K562 (cell line): ENCODE results near the gene CEBPB. TPM values are rescaled to one million over a fixed set of nuclear protein-coding genes. Genes with fewer than 3 reads are reported as not detected.

Source experiments
- ATAC-seq: fragments of 200-7000 bp; cut with Tn5 transposase; 3 replicates; pipeline ENCODE4 v1.9.1; 2020; ENCODE audit warnings: moderate library complexity
- BruUV-seq: library from RNA; stranded (reverse); fragments of 400-500 nt; replicated peaks from 2 replicates; lab custom pipeline; 2021; lab: Mats Ljungman, UMichigan
- CTCF ChIA-PET: fragments of 300-600 bp; formaldehyde crosslinking; extraction: SDS; loops from one replicate; lab custom pipeline; 2021; ENCODE audit warnings: low intra/inter-chr PET ratio; lab: Yijun Ruan, JAX
- POLR2A ChIA-PET: fragments of 300-600, 350-650 bp; sonication (Branson Sonifier 250); formaldehyde crosslinking; extraction: SDS; loops from one replicate; lab custom pipeline; 2021; ENCODE audit warnings: antibody characterized with exemption, inconsistent platforms; lab: Yijun Ruan, JAX
- DNase-seq, 4 experiments: peaks; one replicate each; pipeline versions ENCODE4 v3.0.0 to v3.0.0-alpha.2; 2011 to 2018; ENCODE audit warnings: low spot score in 3 of 4, mixed read lengths in 3 of 4; ENCODE audit errors: extremely low read depth in 1 of 4
- FAIRE-seq: peaks from 2 replicates; lab custom pipeline; 2011; peaks lifted over from hg19 to GRCh38; lab: Jason Lieb, UNC
- H2AFZ ChIP-seq: 2 replicates; pipeline ENCODE4 v1.6.0; 2011; ENCODE audit warnings: low read depth, low read length, control low read depth, inconsistent platforms
- H3K27ac ChIP-seq: fragments of 200-600 bp; 3 replicates; pipeline ENCODE4 v1.8.0; 2011; ENCODE audit warnings: low read depth, mild to moderate bottlenecking, control low read depth, inconsistent platforms, low read length, moderate library complexity, mixed read lengths; ENCODE audit errors: extremely low read depth
- H3K27me3 ChIP-seq, 2 experiments: fragments of 300-600 bp in 1 of 2; 2 replicates in 1 of 2; 3 replicates in 1 of 2; pipeline versions ENCODE4 v1.6.0 to v1.8.0; 2011; ENCODE audit warnings: inconsistent platforms in 2 of 2, low read length in 2 of 2, mild to moderate bottlenecking in 1 of 2, mixed read lengths in 1 of 2, moderate library complexity in 1 of 2; ENCODE audit not compliant: control insufficient read depth in 2 of 2, insufficient read depth in 2 of 2
- H3K36me3 ChIP-seq: fragments of 300-600 bp; 3 replicates; pipeline ENCODE4 v1.8.0; 2011; ENCODE audit warnings: mild to moderate bottlenecking, low read length, inconsistent platforms; ENCODE audit not compliant: control insufficient read depth, insufficient read depth
- H3K4me1 ChIP-seq, 2 experiments: fragments of 200-600 bp in 1 of 2; replicated peaks in 1 of 2; 2 replicates in 1 of 2; 3 replicates in 1 of 2; pipeline versions ENCODE4 v1.5.1 to v1.8.0; 2011; ENCODE audit warnings: inconsistent platforms in 2 of 2, low read length in 2 of 2, mild to moderate bottlenecking in 1 of 2, mixed read lengths in 1 of 2, moderate library complexity in 1 of 2; ENCODE audit not compliant: control insufficient read depth in 2 of 2, insufficient read depth in 2 of 2
- H3K4me2 ChIP-seq: 2 replicates; pipeline ENCODE4 v1.6.1; 2011; ENCODE audit warnings: low read length, control low read depth, inconsistent platforms, mixed read lengths; ENCODE audit not compliant: insufficient read depth
- H3K4me3 ChIP-seq: fragments of 200-600 bp; sonication (generic), shearing (Covaris generic); 2 replicates; pipeline ENCODE4 v1.5.1; 2016; ENCODE audit warnings: control low read depth, inconsistent platforms
- H3K79me2 ChIP-seq: fragments of 200-600 bp; 3 replicates; pipeline ENCODE4 v1.8.0; 2011; ENCODE audit warnings: low read length, inconsistent platforms; ENCODE audit not compliant: control insufficient read depth, insufficient read depth
- H3K9ac ChIP-seq, 2 experiments: 2 replicates each; pipeline versions ENCODE4 v1.6.0 to v1.6.1; 2011; ENCODE audit warnings: low read depth in 2 of 2, low read length in 2 of 2, control low read depth in 1 of 2, inconsistent platforms in 1 of 2, mild to moderate bottlenecking in 1 of 2, mixed read lengths in 1 of 2; ENCODE audit not compliant: insufficient read depth in 1 of 2
- H3K9me1 ChIP-seq: one replicate; pipeline ENCODE4 v1.6.0; 2011; ENCODE audit warnings: inconsistent platforms, mild to moderate bottlenecking, low read length, moderate library complexity; ENCODE audit not compliant: control insufficient read depth, insufficient read depth
- H3K9me3 ChIP-seq: replicated peaks from 2 replicates; pipeline ENCODE4 v1.5.1; 2011; ENCODE audit warnings: low read depth, low read length, inconsistent platforms; ENCODE audit not compliant: control insufficient read depth, insufficient read depth
- H4K20me1 ChIP-seq: replicated peaks from 2 replicates; pipeline ENCODE4 v1.6.1; 2011; ENCODE audit warnings: low read length, inconsistent platforms, mixed read lengths; ENCODE audit not compliant: control insufficient read depth, insufficient read depth
- CC2D1A ChIP-seq: fragments of 450-650 bp; IDR thresholded peaks from 2 replicates; pipeline ENCODE4 v1.6.1; 2017; ENCODE audit warnings: mild to moderate bottlenecking
- E2F8 ChIP-seq: fragments of 450-650 bp; IDR thresholded peaks from 2 replicates; pipeline ENCODE4 v1.7.1; 2018; ENCODE audit warnings: mild to moderate bottlenecking, low read depth; ENCODE audit not compliant: partially characterized antibody
- EP300 ChIP-seq: IDR thresholded peaks from 2 replicates; pipeline ENCODE4 v1.6.1; 2012; ENCODE audit warnings: low read length, improper control_type of control experiment
- ESRRA ChIP-seq: fragments of 450-650 bp; IDR thresholded peaks from 2 replicates; pipeline ENCODE4 v1.6.1; 2014; ENCODE audit warnings: low read depth, mild to moderate bottlenecking, moderate library complexity, borderline replicate concordance
- GABPA ChIP-seq: fragments of 200-800 bp; sonication (Bioruptor generic); conservative IDR thresholded peaks from 2 replicates; pipeline ENCODE4 v1.6.1; 2016; ENCODE audit warnings: low read depth, missing genetic modification characterization, missing compliant biosample characterization
- GATAD2B ChIP-seq: fragments of 450-650 bp; IDR thresholded peaks from 2 replicates; pipeline ENCODE4 v1.6.1; 2017; ENCODE audit warnings: mild to moderate bottlenecking, borderline replicate concordance
- GTF2A2 ChIP-seq: IDR thresholded peaks from 2 replicates; pipeline ENCODE4 v1.6.1; 2016; ENCODE audit warnings: mild to moderate bottlenecking, missing genetic modification characterization, missing compliant biosample characterization
- HDGF ChIP-seq: fragments of 450-650 bp; IDR thresholded peaks from 2 replicates; pipeline ENCODE4 v1.6.1; 2016
- HINFP ChIP-seq: fragments of 450-650 bp; conservative IDR thresholded peaks from 2 replicates; pipeline ENCODE4 v1.6.1; 2016; ENCODE audit warnings: missing genetic modification characterization, low read depth, mild to moderate bottlenecking, control low read depth, missing compliant biosample characterization
- LCOR ChIP-seq: sonication (generic); formaldehyde crosslinking; IDR thresholded peaks from 2 replicates; pipeline ENCODE4 v1.8.0; 2022; ENCODE audit warnings: mild to moderate bottlenecking, missing genetic modification reagents
- MCM7 ChIP-seq, 2 experiments: fragments of 450-650 bp; IDR thresholded peaks; 2 replicates each; pipeline ENCODE4 v1.6.1; 2016 to 2018
- PHB ChIP-seq: fragments of 250-450 bp; sonication (Bioruptor Pico); IDR thresholded peaks from 2 replicates; pipeline ENCODE4 v1.5.0; 2021
- PYGO2 ChIP-seq: fragments of 450-650 bp; IDR thresholded peaks from 2 replicates; pipeline ENCODE4 v1.6.1; 2016; ENCODE audit warnings: mild to moderate bottlenecking, missing genetic modification characterization, moderate library complexity, missing compliant biosample characterization
- SOX6 ChIP-seq: fragments of 450-650 bp; IDR thresholded peaks from 2 replicates; pipeline ENCODE4 v1.6.1; 2014; ENCODE audit warnings: mild to moderate bottlenecking
- SREBF1 ChIP-seq: fragments of 150-350 bp; IDR thresholded peaks from 2 replicates; pipeline ENCODE4 v1.6.1; 2014; ENCODE audit warnings: antibody characterized with exemption, low read depth, low read length, borderline replicate concordance
- TEAD4 ChIP-seq, 2 experiments: sonication (generic) in 1 of 2; formaldehyde crosslinking in 1 of 2; IDR thresholded peaks; 2 replicates each; pipeline versions ENCODE4 v1.6.1 to v1.8.0; 2012 to 2022; ENCODE audit warnings: borderline replicate concordance in 1 of 2, inconsistent platforms in 1 of 2, low read length in 1 of 2, mild to moderate bottlenecking in 1 of 2, missing genetic modification reagents in 1 of 2
- ZNF134 ChIP-seq: fragments of 250-450 bp; sonication (Bioruptor Pico); conservative IDR thresholded peaks from 2 replicates; pipeline ENCODE4 v1.4.0; 2020
- ZNF212 ChIP-seq: fragments of 450-650 bp; formaldehyde crosslinking; IDR thresholded peaks from 2 replicates; pipeline ENCODE4 v1.4.0; 2020; ENCODE audit warnings: mild to moderate bottlenecking
- ZNF274 ChIP-seq: IDR thresholded peaks from 2 replicates; pipeline ENCODE4 v1.6.1; 2011; ENCODE audit warnings: low read depth, mild to moderate bottlenecking, low read length, moderate library complexity, borderline replicate concordance
- ZNF695 ChIP-seq: fragments of 450-650 bp; formaldehyde crosslinking; IDR thresholded peaks from 2 replicates; pipeline ENCODE4 v1.4.0; 2020; ENCODE audit warnings: mild to moderate bottlenecking, moderate library complexity
- WGBS: fragments of 100-300 bp; shearing (Covaris generic); methylation state at CpG from one replicate; pipeline ENCODE4 v1.1.6; 2016; ENCODE audit warnings: low coverage, mixed read lengths; ENCODE audit not compliant: insufficient coverage; ENCODE audit errors: missing lambda C conversion rate; 5-methylcytosine and 5-hydroxymethylcytosine counted together
- in situ Hi-C: fragments of 300-500 bp; cut with MboI; formaldehyde crosslinking; loops from 4 replicates; pipeline ENCODE4 v1.15.0; 2018; ENCODE audit warnings: inconsistent platforms, mixed read lengths
- intact Hi-C: fragments of 100-400 bp; cut with micrococcal nuclease; formaldehyde crosslinking; loops from 2 replicates; pipeline ENCODE4 v1.14.2; 2022
- polyA plus RNA-seq, 8 experiments: library from polyadenylated mRNA; depleted of rRNA in 4 of 8; stranded (reverse) in 5 of 8; unstranded in 3 of 8; fragments of >200 nt; fragmentation: Nextera tagmentation in 2 of 8; fragmentation: Illumina TruSeq in 1 of 8; extraction: Ambion mirVana in 2 of 8; extraction: Trizol in 1 of 8; gene quantifications; 2 replicates each; pipeline versions ENCODE4 v1.2.1 to v1.2.3, GENCODE V29; 2011 to 2014; ENCODE audit warnings: inconsistent platforms in 1 of 8, missing spikeins in 1 of 8
- total RNA-seq, 7 experiments: library from RNA; depleted of rRNA in 6 of 7; stranded (reverse); fragments of >200 nt in 6 of 7; fragmentation: Illumina TruSeq in 2 of 7; extraction: Trizol in 2 of 7; gene quantifications; 2 replicates each; pipeline versions ENCODE4 v1.2.1 to v1.2.3, GENCODE V29; 2011 to 2021; ENCODE audit warnings: low replicate concordance in 1 of 7

Gene CEBPB
- total and polyA plus RNA-seq, 9 of the 15 experiments (the other 6 are each of a cell fraction or from before 2014, with no cell fraction given): 1.2 to 72.6 (median 7.8) TPM

GRCh38 chr20:50215926-50216325 is 25.3 kb downstream of the CEBPB start:
- Histone ChIP-seq H3K9me1 (no peaks in the 10 kb centered on the region), H4K20me1 (no peaks in the 10 kb centered on the region), H3K27ac (no peak overlapping the region), H3K4me2 (no peak overlapping the region), H3K36me3 (no peaks in the 10 kb centered on the region), H3K79me2 (no peaks in the 10 kb centered on the region), H3K4me3 (no peak overlapping the region), H3K27me3 (peaks cover 12 to 30% of the 10 kb centered on the region in 2 experiments; a peak in 4 of 5 replicates), H3K4me1 (peaks cover 0 to 7% of the 10 kb centered on the region in 2 experiments; a peak in 1 of 5 replicates), H3K9me3 (no peaks in the 10 kb centered on the region), H2AFZ (no peak overlapping the region), H3K9ac (no peak overlapping the region)
- no TSS peak for BruUV-seq
- intact Hi-C loops (no loop called here), in situ Hi-C loops (no loop called here)
- WGBS: 6% methylated on average over 6 of the region's 9 CpGs
- ATAC-seq: no peak
- TF ChIP-seq GABPA (tag) (no peak), SREBF1 (no peak), HDGF (no peak), E2F8 (no peak), LCOR (CRISPR knock-in tag) (no peak), ZNF695 (CRISPR knock-in tag) (no peak), HINFP (tag) (no peak), ZNF134 (CRISPR knock-in tag) (no peak), GATAD2B (no peak), TEAD4 (IDR thresholded peaks at IDR 0.05; ENCODE audit: low read length) (no peak), TEAD4 (CRISPR knock-in tag; IDR thresholded peaks at IDR 0.05; ENCODE audit: borderline replicate concordance) (no peak), ESRRA (no peak), GTF2A2 (no peak), ZNF212 (CRISPR knock-in tag) (no peak), PHB (no peak), SOX6 (no peak), MCM7 (IDR thresholded peaks at IDR 0.05) (no peak), ZNF274 (no peak), PYGO2 (tag) (no peak), CC2D1A (no peak), EP300 (no peak)
- no peak for DNase-seq
- POLR2A ChIA-PET: interaction anchor here (0.7 to 1.2 kb wide), 2 partner anchors 10 to 32 kb away, joined by 3 read pairs; no protein-coding TSS in a partner anchor
- no peak for FAIRE-seq
- CTCF ChIA-PET: no interaction called here
